OCI-LY1 (cell line): ENCODE data around the gene NDUFAF5.

Experiments used
- H2AFZ ChIP-seq: fragments of 200-600 bp; sonication (generic), shearing (Covaris generic); 2 replicates; pipeline ENCODE4 v1.6.0; 2014; ENCODE audit warnings: antibody characterized with exemption, mild to moderate bottlenecking, low read length
- H3F3A ChIP-seq: fragments of 200-600 bp; sonication (generic), shearing (Covaris generic); 2 replicates; pipeline ENCODE4 v1.6.0; 2014; ENCODE audit warnings: mild to moderate bottlenecking, antibody characterized with exemption, low read length, moderate library complexity; ENCODE audit not compliant: insufficient read depth
- H3K27ac ChIP-seq: fragments of 200-600 bp; sonication (generic); 2 replicates; pipeline ENCODE4 v1.5.1; 2014; ENCODE audit warnings: low read length, mixed run types, mild to moderate bottlenecking, low read depth; ENCODE audit not compliant: poor library complexity, severe bottlenecking
- H3K27me3 ChIP-seq: fragments of 200-600 bp; sonication (generic); 2 replicates; pipeline ENCODE4 v1.6.0; 2014; ENCODE audit warnings: antibody characterized with exemption, mild to moderate bottlenecking, low read length, moderate library complexity; ENCODE audit not compliant: insufficient read depth
- H3K36me3 ChIP-seq: fragments of 200-600 bp; sonication (generic); 2 replicates; pipeline ENCODE4 v1.6.1; 2014; ENCODE audit warnings: mild to moderate bottlenecking, antibody characterized with exemption, low read length, moderate library complexity, mixed read lengths; ENCODE audit not compliant: insufficient read depth
- H3K4me1 ChIP-seq: fragments of 200-600 bp; sonication (generic); 2 replicates; pipeline ENCODE4 v1.5.1; 2014; ENCODE audit warnings: mild to moderate bottlenecking, low read length, moderate library complexity; ENCODE audit not compliant: insufficient read depth, severe bottlenecking
- H3K4me2 ChIP-seq: fragments of 200-600 bp; sonication (generic), shearing (Covaris generic); 2 replicates; pipeline ENCODE4 v1.6.1; 2014; ENCODE audit warnings: low read length
- H3K4me3 ChIP-seq: fragments of 200-600 bp; sonication (generic); 2 replicates; pipeline ENCODE4 v1.5.1; 2014; ENCODE audit warnings: low read length, low read depth, mild to moderate bottlenecking, mixed read lengths; ENCODE audit not compliant: poor library complexity, severe bottlenecking
- H3K79me2 ChIP-seq: fragments of 200-600 bp; shearing (Covaris generic); 2 replicates; pipeline ENCODE4 v1.6.1; 2016; ENCODE audit warnings: mixed run types, low read length, mixed read lengths; ENCODE audit not compliant: insufficient read depth
- H3K9ac ChIP-seq: fragments of 200-600 bp; sonication (generic), shearing (Covaris generic); 2 replicates; pipeline ENCODE4 v1.6.1; 2014; ENCODE audit warnings: mild to moderate bottlenecking, low read length, mixed read lengths
- H3K9me2 ChIP-seq: fragments of 200-600 bp; sonication (generic), shearing (Covaris generic); 2 replicates; pipeline ENCODE4 v1.6.1; 2014; ENCODE audit warnings: low read depth, mild to moderate bottlenecking, low read length, mixed read lengths
- H3K9me3 ChIP-seq: fragments of 200-600 bp; shearing (Covaris generic); 2 replicates; pipeline ENCODE4 v1.6.1; 2014; ENCODE audit warnings: low read length, mixed read lengths
- H4K20me1 ChIP-seq: fragments of 200-600 bp; sonication (generic), shearing (Covaris generic); 2 replicates; pipeline ENCODE4 v1.6.0; 2016; ENCODE audit warnings: mild to moderate bottlenecking, low read length; ENCODE audit not compliant: insufficient read depth
- EZH2 ChIP-seq: fragments of 200-600 bp; sonication (generic), shearing (Covaris generic); IDR thresholded peaks from 2 replicates; pipeline ENCODE4 v1.8.0; 2017; ENCODE audit warnings: borderline replicate concordance, mixed run types, mild to moderate bottlenecking, antibody characterized with exemption, low read length, moderate library complexity, mixed read lengths
- TF ChIP-seq, protein P1 (sequence below): fragments of 200-600 bp; sonication (generic), shearing (Covaris generic); IDR thresholded peaks from 2 replicates; pipeline ENCODE4 v1.5.1; 2017; ENCODE audit warnings: mild to moderate bottlenecking, antibody characterized with exemption, low read length, moderate library complexity, mixed read lengths

Gene NDUFAF5

DNA sequence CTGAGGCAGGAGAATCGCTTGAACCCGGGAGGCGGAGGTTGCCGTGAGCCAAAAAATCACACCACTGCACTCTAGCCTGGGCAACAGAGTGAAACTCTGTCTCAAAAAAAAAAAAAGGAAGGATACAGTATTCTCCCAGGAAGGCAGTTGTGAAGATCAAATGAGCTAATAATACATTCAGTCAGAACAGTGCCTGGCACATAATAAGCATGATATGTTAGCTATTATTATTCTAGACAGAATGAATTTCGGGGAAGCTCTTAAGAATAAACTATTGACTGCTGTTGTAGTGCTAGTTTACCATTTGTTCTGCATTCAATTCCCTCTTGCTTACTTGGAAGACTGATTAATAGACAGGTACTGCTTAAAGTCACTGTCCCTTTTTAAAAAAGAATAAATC lies 40.6 kb downstream of the NDUFAF5 start:
- Histone ChIP-seq H3K9me3 (no peaks in the 10 kb centered on the region), H2AFZ (no peak overlapping the region), H3K27me3 (no peaks in the 10 kb centered on the region), H3F3A (no peaks in the 10 kb centered on the region), H3K79me2 (no peaks in the 10 kb centered on the region), H3K4me2 (no peak overlapping the region), H3K27ac (no peak overlapping the region), H3K9me2 (no peaks in the 10 kb centered on the region), H3K4me1 (no peaks in the 10 kb centered on the region), H4K20me1 (no peaks in the 10 kb centered on the region), H3K36me3 (no peaks in the 10 kb centered on the region), H3K4me3 (no peak overlapping the region), H3K9ac (no peak overlapping the region)
- TF ChIP-seq, protein P1, sequence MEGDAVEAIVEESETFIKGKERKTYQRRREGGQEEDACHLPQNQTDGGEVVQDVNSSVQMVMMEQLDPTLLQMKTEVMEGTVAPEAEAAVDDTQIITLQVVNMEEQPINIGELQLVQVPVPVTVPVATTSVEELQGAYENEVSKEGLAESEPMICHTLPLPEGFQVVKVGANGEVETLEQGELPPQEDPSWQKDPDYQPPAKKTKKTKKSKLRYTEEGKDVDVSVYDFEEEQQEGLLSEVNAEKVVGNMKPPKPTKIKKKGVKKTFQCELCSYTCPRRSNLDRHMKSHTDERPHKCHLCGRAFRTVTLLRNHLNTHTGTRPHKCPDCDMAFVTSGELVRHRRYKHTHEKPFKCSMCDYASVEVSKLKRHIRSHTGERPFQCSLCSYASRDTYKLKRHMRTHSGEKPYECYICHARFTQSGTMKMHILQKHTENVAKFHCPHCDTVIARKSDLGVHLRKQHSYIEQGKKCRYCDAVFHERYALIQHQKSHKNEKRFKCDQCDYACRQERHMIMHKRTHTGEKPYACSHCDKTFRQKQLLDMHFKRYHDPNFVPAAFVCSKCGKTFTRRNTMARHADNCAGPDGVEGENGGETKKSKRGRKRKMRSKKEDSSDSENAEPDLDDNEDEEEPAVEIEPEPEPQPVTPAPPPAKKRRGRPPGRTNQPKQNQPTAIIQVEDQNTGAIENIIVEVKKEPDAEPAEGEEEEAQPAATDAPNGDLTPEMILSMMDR = no peak
- TF ChIP-seq EZH2 = no peak

DNA sequence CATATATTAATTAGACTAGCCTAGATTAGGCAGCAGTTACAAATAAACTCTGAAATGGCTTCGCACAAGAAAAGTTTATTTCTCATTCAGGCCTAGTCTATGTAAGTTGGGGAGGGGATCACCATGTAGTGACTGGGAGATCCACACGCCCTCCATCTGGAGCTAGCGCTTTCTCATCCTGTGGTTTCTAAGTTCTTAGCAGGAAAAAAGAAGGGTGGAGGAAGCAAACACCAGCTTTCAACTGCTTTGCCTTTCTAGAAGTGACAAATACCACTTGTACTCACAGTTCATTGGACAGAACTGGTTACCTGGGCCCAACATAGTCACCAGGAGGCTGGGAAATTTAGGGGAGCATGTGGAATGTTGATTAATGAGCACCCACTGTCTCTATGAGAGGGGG lies 46.6 kb downstream of the NDUFAF5 start:
- Histone ChIP-seq H3K27ac (no peak overlapping the region), H3K4me1 (no peaks in the 10 kb centered on the region), H3K9me2 (no peaks in the 10 kb centered on the region), H3K79me2 (no peaks in the 10 kb centered on the region), H2AFZ (no peak overlapping the region), H3K27me3 (no peaks in the 10 kb centered on the region), H3K9ac (no peak overlapping the region), H3F3A (no peaks in the 10 kb centered on the region), H3K9me3 (no peaks in the 10 kb centered on the region), H3K4me3 (no peak overlapping the region), H3K4me2 (no peak overlapping the region), H3K36me3 (no peaks in the 10 kb centered on the region), H4K20me1 (no peaks in the 10 kb centered on the region)
- TF ChIP-seq EZH2 = no peak
- TF ChIP-seq, protein P1 = no peak

DNA sequence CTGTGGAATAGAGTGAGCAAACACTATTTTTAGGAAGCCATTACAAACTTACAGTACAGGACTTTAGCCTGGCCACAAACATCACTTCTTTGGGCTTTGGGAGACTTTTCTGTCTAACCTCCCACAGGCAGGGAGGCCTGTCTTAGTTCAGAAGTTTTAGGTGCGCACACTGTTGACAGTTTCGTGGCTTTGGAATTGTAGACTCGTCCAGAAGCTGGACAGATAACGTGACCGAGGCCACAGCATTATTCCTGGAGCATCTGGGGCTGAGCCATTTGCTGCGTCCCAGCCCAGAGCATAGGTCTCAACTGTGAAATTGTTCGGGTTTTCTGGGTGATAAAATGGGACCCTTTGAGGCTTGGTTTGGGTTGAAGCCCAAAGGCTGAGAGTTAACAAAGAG lies 53.8 kb downstream of the NDUFAF5 start:
- H3K4me3 ChIP-seq = no peak overlapping the region
- H3K4me2 ChIP-seq = no peak overlapping the region
- H3K27me3 ChIP-seq = no peaks in the 10 kb centered on the region
- no peak overlapping the region for H3K9ac ChIP-seq
- H2AFZ ChIP-seq = no peak overlapping the region
- H3K9me2 ChIP-seq = no peaks in the 10 kb centered on the region
- no peaks in the 10 kb centered on the region for H3K79me2 ChIP-seq
- H3K4me1 ChIP-seq = no peaks in the 10 kb centered on the region
- no peak overlapping the region for H3K27ac ChIP-seq
- no peaks in the 10 kb centered on the region for H3K36me3 ChIP-seq
- no peaks in the 10 kb centered on the region for H3K9me3 ChIP-seq
- TF ChIP-seq EZH2 = no peak
- TF ChIP-seq, protein P1 = no peak
- H4K20me1 ChIP-seq = no peaks in the 10 kb centered on the region
- no peaks in the 10 kb centered on the region for H3F3A ChIP-seq
